GM10266 (cell line): ENCODE results near the gene ZBBX.

Experiments
- DNase-seq: peaks from one replicate; pipeline ENCODE4 v3.0.0; 2012; ENCODE audit errors: extremely low spot score
- TF ChIP-seq, protein P1 (sequence below): IDR thresholded peaks from 2 replicates; pipeline ENCODE4 v1.5.1; 2012; ENCODE audit warnings: mild to moderate bottlenecking, low read depth; ENCODE audit not compliant: control insufficient read depth, insufficient read depth; ENCODE audit errors: missing control alignments

The ZBBX gene

DNA sequence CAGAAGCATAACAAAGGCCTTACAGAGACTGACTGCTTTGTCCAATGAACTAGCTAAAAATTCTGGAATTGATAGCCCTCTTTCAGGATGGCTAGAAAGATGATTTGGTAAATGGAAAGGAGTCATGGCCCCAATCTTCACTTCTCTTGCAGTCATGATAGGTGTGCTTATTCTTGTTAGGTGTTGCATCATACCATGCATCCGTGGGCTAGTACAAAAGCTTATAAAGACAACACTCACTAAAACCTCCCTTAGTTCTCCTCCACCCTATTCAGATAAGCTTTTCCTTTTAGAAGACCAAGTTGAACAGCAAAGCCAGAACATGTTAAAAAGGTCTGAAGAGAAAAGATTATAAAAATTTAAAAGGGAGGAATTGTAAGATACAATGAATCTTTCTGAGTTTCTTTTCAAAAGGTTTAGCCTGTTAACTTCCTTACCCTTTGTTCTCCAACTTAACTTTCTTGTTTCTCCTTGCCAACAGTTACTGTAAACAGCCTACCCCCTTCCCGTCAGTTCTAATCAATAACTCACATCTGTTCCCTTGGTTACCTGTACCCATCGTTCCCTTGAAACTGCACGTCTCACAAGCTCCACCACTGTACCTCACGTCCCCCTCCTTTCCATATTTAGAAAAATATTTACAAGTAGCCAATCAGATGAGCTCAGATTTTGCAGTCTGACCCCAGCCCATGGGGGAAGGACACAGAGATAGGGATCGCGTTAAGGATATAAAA is 105.8 kb downstream of the ZBBX start:
- no peak for DNase-seq

GRCh38 chr3:167253037-167253436 is 127.1 kb downstream of the ZBBX start:
- TF ChIP-seq, protein P1, sequence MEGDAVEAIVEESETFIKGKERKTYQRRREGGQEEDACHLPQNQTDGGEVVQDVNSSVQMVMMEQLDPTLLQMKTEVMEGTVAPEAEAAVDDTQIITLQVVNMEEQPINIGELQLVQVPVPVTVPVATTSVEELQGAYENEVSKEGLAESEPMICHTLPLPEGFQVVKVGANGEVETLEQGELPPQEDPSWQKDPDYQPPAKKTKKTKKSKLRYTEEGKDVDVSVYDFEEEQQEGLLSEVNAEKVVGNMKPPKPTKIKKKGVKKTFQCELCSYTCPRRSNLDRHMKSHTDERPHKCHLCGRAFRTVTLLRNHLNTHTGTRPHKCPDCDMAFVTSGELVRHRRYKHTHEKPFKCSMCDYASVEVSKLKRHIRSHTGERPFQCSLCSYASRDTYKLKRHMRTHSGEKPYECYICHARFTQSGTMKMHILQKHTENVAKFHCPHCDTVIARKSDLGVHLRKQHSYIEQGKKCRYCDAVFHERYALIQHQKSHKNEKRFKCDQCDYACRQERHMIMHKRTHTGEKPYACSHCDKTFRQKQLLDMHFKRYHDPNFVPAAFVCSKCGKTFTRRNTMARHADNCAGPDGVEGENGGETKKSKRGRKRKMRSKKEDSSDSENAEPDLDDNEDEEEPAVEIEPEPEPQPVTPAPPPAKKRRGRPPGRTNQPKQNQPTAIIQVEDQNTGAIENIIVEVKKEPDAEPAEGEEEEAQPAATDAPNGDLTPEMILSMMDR, result no peak
- DNase-seq, result no peak

More for the DNA sequence above, 105.8 kb downstream of the ZBBX start:
- TF ChIP-seq, protein P1, result no peak

DNA sequence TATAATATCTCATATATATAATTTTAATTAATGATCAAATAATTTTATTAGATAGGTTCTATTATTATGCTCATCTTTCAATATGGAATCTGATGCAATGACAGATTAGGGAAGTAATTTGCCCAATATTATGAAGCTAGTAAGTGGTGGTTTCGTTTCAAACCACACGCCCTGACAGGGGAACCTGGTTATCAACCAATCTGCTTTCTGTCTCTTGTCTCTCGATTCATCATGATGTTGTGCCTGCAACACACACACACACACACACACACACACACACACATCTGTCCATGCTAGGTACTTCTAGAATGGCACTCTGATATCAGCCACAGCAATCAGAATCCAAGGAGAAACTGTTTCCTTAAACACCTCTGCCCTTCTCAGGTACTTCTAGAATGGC is 128.4 kb downstream of the ZBBX start:
- TF ChIP-seq, protein P1, result no peak

DNA sequence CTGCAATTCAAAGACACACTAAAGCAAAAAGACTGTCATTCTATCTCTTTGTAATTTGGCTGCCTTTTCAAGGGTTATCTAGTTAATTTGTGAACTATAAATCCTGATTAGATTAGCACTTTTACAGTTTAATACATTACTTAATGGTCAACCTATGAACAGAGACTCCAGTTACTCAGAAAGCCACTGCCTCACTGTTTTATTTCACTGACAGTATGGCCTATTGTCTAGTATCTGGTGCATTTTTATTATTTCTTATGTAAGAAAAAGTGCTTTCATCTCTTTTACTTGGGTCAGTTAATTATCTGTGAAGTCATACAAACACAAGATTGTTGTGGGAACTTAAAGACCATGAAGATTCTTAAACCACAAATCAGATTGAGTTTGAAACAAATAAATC is 133.8 kb downstream of the ZBBX start:
- DNase-seq, result no peak

More for the DNA sequence above, 128.4 kb downstream of the ZBBX start:
- no peak for DNase-seq

GRCh38 chr3:167241048-167241845 is 138.8 kb downstream of the ZBBX start:
- TF ChIP-seq, protein P1, result no peak
- DNase-seq, result no peak

More for the DNA sequence above, 133.8 kb downstream of the ZBBX start:
- TF ChIP-seq, protein P1, result no peak

DNA sequence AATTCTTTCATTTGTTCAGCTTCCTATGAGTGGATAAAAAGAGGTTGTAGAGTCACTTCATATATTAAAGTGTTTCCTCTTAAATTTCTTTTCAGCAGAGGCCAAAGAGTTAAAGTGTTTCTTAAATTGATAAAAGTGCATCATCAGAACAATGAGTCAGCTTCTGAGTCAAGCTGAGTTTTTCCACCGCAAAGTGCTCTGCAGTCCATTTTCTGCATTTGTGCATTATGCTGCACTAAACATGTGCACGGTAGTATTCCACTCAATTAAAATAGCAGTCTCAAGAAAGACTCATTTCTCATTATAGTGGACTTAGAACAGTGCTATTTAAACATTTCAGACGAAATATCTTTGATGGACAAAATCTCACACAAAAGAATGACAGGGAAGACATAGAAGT is 152.0 kb downstream of the ZBBX start:
- TF ChIP-seq, protein P1, result no peak
- no peak for DNase-seq

DNA sequence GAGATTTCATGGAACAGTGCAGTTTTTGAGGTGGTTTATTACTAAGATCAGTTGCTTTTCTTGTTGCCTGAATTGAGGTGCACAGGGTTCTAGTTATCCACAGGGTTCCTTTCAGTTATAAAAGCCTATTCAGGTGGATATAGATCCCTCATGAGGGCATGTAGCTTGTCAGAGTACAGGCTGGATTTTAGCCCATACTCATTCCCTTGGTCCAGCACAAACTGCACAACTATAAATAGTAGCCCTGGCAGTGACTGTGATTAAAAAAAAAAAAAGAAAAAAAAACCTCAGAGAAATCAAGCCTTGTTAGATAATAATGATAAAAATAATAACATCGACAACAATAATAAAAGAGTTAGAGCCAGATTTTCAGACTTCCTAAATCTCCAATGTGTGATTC is 154.3 kb downstream of the ZBBX start:
- DNase-seq, result no peak
- TF ChIP-seq, protein P1, result no peak
